Activated naive CD8-positive, alpha-beta T cell treated with anti-CD3 and anti-CD28 coated beads, Interleukin-2, amount 10 ng/mL, durations not matched to agents 7 days and 5 days (primary cell): ENCODE measurements around the gene GNB3. TPM values are rescaled to one million over a fixed set of nuclear protein-coding genes. Genes with fewer than 3 reads are reported as not detected.

Source experiments
- ATAC-seq: fragments of 150-1000 bp; cut with Tn5 transposase; one replicate; pipeline ENCODE4 v1.10.0; 2021; ENCODE audit warnings: low read depth, moderate library complexity
- POLR2A ChIA-PET: fragments of 350-600 bp; sonication (Branson Sonifier 250); formaldehyde crosslinking; loops from one replicate; lab custom pipeline; 2021; ENCODE audit warnings: antibody characterized with exemption; lab: Charles Lee
- DNase-seq: peaks from one replicate; pipeline ENCODE4 v3.0.0; 2021
- H3K27ac Mint-ChIP-seq: one replicate; pipeline ENCODE4 v1.8.0; 2022; ENCODE audit warnings: mild to moderate bottlenecking, mixed read lengths
- H3K27me3 Mint-ChIP-seq: one replicate; pipeline ENCODE4 v1.8.0; 2022; ENCODE audit warnings: mild to moderate bottlenecking, moderate library complexity, mixed read lengths
- H3K36me3 Mint-ChIP-seq: one replicate; pipeline ENCODE4 v1.8.0; 2021; ENCODE audit warnings: mild to moderate bottlenecking, mixed read lengths
- H3K4me1 Mint-ChIP-seq: one replicate; pipeline ENCODE4 v1.8.0; 2021; ENCODE audit warnings: mixed read lengths
- H3K4me3 Mint-ChIP-seq: one replicate; pipeline ENCODE4 v1.8.0; 2022; ENCODE audit warnings: mild to moderate bottlenecking, moderate library complexity, mixed read lengths
- H3K9me3 Mint-ChIP-seq: one replicate; pipeline ENCODE4 v1.8.0; 2021; ENCODE audit warnings: mixed read lengths
- total RNA-seq, 2 experiments: library from RNA; stranded (reverse); gene quantifications; one replicate each; pipeline ENCODE4 v1.2.3, GENCODE V29; 2021

The GNB3 gene
- 1 to 10 TPM; 2.6 to 3.1 TPM for total RNA-seq

- no peaks in the 10 kb centered on the region for H3K27me3 Mint-ChIP-seq
- H3K27ac Mint-ChIP-seq: no peak within 1 kb of the TSS
- no peak for DNase-seq
- POLR2A ChIA-PET: interaction anchor here (0.6 to 3.6 kb wide), 3 partner anchors 11 to 103 kb away, joined by 3 to 20 read pairs (median 3); partner anchors contain the start of genes C12orf57, CDCA3, RNU7-1 and TPI1
- H3K4me3 Mint-ChIP-seq: no peak within 1 kb of the TSS
- no peaks in the 10 kb centered on the region for H3K9me3 Mint-ChIP-seq
- peaks cover 2% of the 10 kb centered on the region for H3K36me3 Mint-ChIP-seq
- no peaks in the 10 kb centered on the region for H3K4me1 Mint-ChIP-seq
- no peak for ATAC-seq
These were observed at the start of gene GNB3 for GRCh38 chr12:6840761-6841515. Gene GNB3 (plus strand): TSS chr12:6840925. CDS start chr12:6841288, 363 bp downstream.

DNA sequence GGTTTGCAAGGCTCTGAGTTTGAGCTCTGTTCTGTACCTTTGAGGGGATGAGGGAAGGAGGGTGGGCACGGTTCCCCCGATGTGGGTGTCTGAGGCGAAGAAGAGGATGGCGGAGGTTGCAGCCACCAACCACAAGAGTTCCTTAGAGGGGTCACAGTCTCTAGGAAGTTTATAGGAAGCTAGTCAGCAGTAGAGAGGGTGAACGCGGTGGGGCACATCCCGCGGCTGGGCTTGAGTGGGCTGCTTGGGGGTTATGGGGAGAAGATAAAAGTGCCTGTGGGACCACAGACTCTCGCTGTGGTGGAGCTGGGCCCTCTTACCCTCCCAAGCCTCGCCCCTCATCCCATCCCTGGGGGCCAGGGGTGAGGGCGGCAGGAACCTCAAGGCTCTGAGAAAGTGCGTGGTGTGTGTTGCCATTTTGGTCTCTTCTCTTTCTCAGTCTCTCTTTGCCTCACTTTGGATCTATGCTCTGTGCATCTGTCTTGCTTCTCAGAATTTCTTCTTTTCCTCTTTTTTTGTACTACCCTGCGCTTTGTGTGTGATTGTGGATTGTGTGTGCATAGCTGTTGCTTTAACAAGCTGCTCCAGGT, 48.7 kb upstream of the GNB3 start:
- H3K27me3 Mint-ChIP-seq: peaks cover 37% of the 10 kb centered on the region
- no peaks in the 10 kb centered on the region for H3K36me3 Mint-ChIP-seq
- H3K4me3 Mint-ChIP-seq: peak overlapping the region; percentile 58
- H3K4me1 Mint-ChIP-seq: peaks cover 30% of the 10 kb centered on the region
- ATAC-seq: peak; percentile 5
- H3K9me3 Mint-ChIP-seq: no peaks in the 10 kb centered on the region
- H3K27ac Mint-ChIP-seq: peak overlapping the region; percentile 30
- DNase-seq: no peak
- POLR2A ChIA-PET: interaction anchor here (0.8 to 2.3 kb wide), 6 partner anchors 17 to 103 kb away, joined by 3 to 11 read pairs (median 4); partner anchors contain the start of genes COPS7A, MLF2, USP5 and ZNF384

DNA sequence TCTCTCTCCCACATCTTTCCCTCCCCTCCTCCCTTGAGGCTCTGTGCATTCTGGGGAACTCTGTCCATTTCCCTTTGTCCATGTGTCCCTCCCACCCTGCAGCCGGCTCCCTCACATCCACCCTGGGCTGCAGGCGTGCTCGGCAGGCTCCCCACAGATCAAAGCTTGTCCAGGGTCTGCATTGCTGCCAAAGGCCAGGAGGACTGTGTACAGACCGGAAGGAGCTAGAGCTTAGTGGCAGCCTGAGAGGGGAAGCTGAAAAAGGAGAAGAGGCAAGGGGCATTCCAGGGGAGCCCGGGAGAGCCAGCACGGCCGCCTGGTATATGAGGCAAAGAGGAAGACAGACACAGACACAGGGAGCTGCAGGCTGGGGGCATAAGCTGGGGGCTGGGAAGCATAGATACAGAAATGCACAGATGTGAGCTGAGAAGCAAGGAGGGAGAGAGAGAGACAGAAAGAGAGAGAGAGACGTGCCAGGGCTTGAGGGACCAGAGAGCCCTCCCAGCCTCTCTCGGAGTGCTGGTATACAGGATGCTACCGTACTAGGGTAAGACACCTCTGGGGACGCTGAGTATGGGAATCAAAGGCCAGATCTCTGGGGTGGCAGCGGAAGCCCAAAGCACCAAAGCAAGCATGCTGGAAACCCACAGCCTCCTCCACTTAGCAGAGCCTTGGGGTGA, 48.1 kb upstream of the GNB3 start:
- Mint-ChIP-seq H3K9me3 (no peaks in the 10 kb centered on the region), H3K4me1 (peaks cover 28% of the 10 kb centered on the region), H3K4me3 (peak overlapping the region; percentile 58), H3K36me3 (no peaks in the 10 kb centered on the region), H3K27me3 (peaks cover 41% of the 10 kb centered on the region), H3K27ac (peak overlapping the region; percentile 44)
- ATAC-seq (peak; percentile 94), DNase-seq (peak; percentile 57)
- POLR2A ChIA-PET: interaction anchor here (0.5 to 2.3 kb wide), 7 partner anchors 18 to 151 kb away, joined by 3 to 11 read pairs (median 4); partner anchors contain the start of genes C12orf57, COPS7A, MLF2 and RNU7-1

- no peaks in the 10 kb centered on the region for H3K9me3 Mint-ChIP-seq
- DNase-seq (no peak), ATAC-seq (no peak)
- POLR2A ChIA-PET: no interaction called here
- H3K36me3 Mint-ChIP-seq: no peaks in the 10 kb centered on the region
- peaks cover 45% of the 10 kb centered on the region for H3K27me3 Mint-ChIP-seq
- H3K27ac Mint-ChIP-seq: no peak overlapping the region
- H3K4me3 Mint-ChIP-seq: no peak overlapping the region
- peaks cover 22% of the 10 kb centered on the region for H3K4me1 Mint-ChIP-seq
These were observed 45.6 kb upstream of the GNB3 start for GRCh38 chr12:6795088-6795487.

DNA sequence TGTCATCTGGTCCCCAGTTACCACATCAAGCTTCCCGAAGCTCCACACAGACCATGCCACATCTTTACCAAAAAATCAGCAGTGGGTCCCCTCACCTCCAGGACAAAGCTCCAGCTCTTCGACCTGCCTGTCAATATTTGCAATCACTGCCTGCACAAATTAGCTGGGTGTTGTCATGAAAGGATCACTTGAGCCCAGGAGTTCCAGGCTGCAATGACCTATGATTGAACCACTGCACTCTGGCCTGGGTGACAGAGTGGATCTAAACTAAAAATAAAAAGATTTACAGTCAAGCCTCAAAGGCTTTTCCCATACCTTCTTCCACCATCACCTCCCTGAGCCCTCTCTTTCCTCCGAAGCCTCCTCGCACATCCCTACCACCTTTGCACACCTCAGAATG, 44.1 kb upstream of the GNB3 start:
- Mint-ChIP-seq H3K4me3 (no peak overlapping the region), H3K36me3 (no peaks in the 10 kb centered on the region), H3K27ac (no peak overlapping the region), H3K4me1 (peaks cover 22% of the 10 kb centered on the region), H3K27me3 (peaks cover 45% of the 10 kb centered on the region), H3K9me3 (no peaks in the 10 kb centered on the region)
- ATAC-seq (no peak), DNase-seq (no peak)
- POLR2A ChIA-PET: no interaction called here

- no peaks in the 10 kb centered on the region for H3K9me3 Mint-ChIP-seq
- H3K36me3 Mint-ChIP-seq: no peaks in the 10 kb centered on the region
- H3K27ac Mint-ChIP-seq: no peak overlapping the region
- no peak for ATAC-seq
- peaks cover 3% of the 10 kb centered on the region for H3K4me1 Mint-ChIP-seq
- no peak overlapping the region for H3K4me3 Mint-ChIP-seq
- POLR2A ChIA-PET: no interaction called here
- no peak for DNase-seq
- H3K27me3 Mint-ChIP-seq: peaks cover 41% of the 10 kb centered on the region
These were observed 41.6 kb upstream of the GNB3 start for GRCh38 chr12:6799147-6799546.

DNA sequence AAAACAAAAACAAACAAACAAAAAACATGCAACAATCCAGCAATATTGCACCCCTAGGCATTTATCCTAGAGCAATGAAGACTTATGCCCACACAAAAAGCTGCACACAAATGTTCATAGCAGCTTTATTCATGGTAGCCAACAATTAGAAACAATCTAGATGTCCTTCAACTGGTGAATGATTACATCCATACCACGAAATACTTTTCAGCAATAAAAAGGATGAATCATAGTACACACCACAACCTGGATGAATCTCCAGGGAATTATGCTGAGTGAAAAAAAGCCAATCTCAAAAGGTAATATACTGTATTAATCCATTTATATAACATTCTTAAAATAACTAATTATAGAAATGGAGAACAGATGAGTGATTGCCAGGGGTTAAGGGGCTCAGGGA, 33.6 kb upstream of the GNB3 start:
- Mint-ChIP-seq H3K9me3 (no peaks in the 10 kb centered on the region), H3K36me3 (no peaks in the 10 kb centered on the region), H3K27me3 (peaks cover 29% of the 10 kb centered on the region), H3K4me3 (no peak overlapping the region), H3K27ac (no peak overlapping the region), H3K4me1 (no peaks in the 10 kb centered on the region)
- ATAC-seq (no peak), DNase-seq (no peak)
- POLR2A ChIA-PET: interaction anchor here (0.7 kb wide), 1 partner anchor 53 kb away, joined by 8 read pairs; no protein-coding TSS in a partner anchor

GRCh38 chr12:6809056-6809455, 31.7 kb upstream of the GNB3 start:
- Mint-ChIP-seq H3K4me3 (no peak overlapping the region), H3K4me1 (no peaks in the 10 kb centered on the region), H3K27ac (no peak overlapping the region), H3K36me3 (no peaks in the 10 kb centered on the region), H3K27me3 (peaks cover 38% of the 10 kb centered on the region), H3K9me3 (no peaks in the 10 kb centered on the region)
- ATAC-seq: no peak
- POLR2A ChIA-PET: interaction anchor here (1.2 kb wide), 1 partner anchor 16 kb away, joined by 3 read pairs; no protein-coding TSS in a partner anchor
- DNase-seq: no peak

DNA sequence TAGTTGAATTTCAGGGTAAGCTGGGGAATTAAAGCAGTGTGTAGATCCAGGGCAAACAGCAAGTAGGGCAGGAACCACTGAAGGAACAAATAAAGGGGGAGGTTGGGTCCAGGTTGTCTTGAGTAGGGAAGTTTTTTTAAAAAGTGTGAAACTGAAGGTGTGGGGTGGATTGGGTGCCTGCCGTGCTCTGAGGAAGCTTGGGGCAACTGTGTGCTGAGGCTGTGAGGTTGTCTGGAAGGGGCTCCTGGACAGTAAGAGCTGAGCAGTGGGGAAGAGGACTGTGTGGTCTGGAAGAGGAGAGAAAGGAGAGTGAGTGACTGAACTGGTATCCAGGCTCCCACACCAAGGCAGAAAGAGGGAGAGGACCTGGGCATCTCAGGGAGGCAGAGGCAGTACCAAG, 30.0 kb upstream of the GNB3 start:
- H3K36me3 Mint-ChIP-seq: no peaks in the 10 kb centered on the region
- no peak overlapping the region for H3K4me3 Mint-ChIP-seq
- no peak for DNase-seq
- peaks cover 37% of the 10 kb centered on the region for H3K27me3 Mint-ChIP-seq
- no peak for ATAC-seq
- no peak overlapping the region for H3K27ac Mint-ChIP-seq
- H3K9me3 Mint-ChIP-seq: no peaks in the 10 kb centered on the region
- no peaks in the 10 kb centered on the region for H3K4me1 Mint-ChIP-seq
- POLR2A ChIA-PET: interaction anchor here (0.6 to 0.7 kb wide), 2 partner anchors 65 to 246 kb away, joined by 3 read pairs; no protein-coding TSS in a partner anchor

GRCh38 chr12:6813363-6813762, 27.4 kb upstream of the GNB3 start:
- Mint-ChIP-seq H3K4me3 (no peak overlapping the region), H3K9me3 (no peaks in the 10 kb centered on the region), H3K27me3 (peaks cover 33% of the 10 kb centered on the region), H3K4me1 (no peaks in the 10 kb centered on the region), H3K36me3 (no peaks in the 10 kb centered on the region), H3K27ac (no peak overlapping the region)
- no peak for ATAC-seq
- POLR2A ChIA-PET: interaction anchor here (0.7 kb wide), 2 partner anchors 128 to 181 kb away, joined by 6 to 7 read pairs; no protein-coding TSS in a partner anchor
- DNase-seq: no peak

DNA sequence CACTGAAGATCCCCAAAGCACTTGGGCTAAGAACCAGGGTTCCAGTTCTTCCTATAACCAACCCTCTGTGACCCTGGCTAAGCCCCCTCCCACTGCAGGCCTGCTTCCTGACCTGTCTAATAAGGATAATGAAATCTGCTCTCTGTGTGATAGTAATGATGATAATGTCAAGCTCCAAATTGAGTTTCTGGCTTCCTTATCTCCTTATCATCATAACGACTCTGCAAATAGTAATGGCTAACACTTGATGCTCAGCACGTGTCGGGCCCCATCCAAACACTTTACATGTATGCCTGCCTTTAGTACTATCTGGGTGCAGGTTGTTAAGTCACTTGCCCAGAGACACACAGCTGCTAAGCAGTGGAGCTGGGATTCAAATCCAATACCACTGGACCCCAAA, 24.1 kb upstream of the GNB3 start:
- H3K4me1 Mint-ChIP-seq: peaks cover 7% of the 10 kb centered on the region
- H3K36me3 Mint-ChIP-seq: no peaks in the 10 kb centered on the region
- peaks cover 31% of the 10 kb centered on the region for H3K27me3 Mint-ChIP-seq
- no peak overlapping the region for H3K27ac Mint-ChIP-seq
- no peak for DNase-seq
- no peaks in the 10 kb centered on the region for H3K9me3 Mint-ChIP-seq
- no peak overlapping the region for H3K4me3 Mint-ChIP-seq
- POLR2A ChIA-PET: interaction anchor here (0.6 kb wide), 1 partner anchor 38 kb away, joined by 3 read pairs; no protein-coding TSS in a partner anchor
- no peak for ATAC-seq

GRCh38 chr12:6817098-6817497, 23.6 kb upstream of the GNB3 start:
- POLR2A ChIA-PET: no interaction called here
- peaks cover 10% of the 10 kb centered on the region for H3K4me1 Mint-ChIP-seq
- H3K27ac Mint-ChIP-seq: no peak overlapping the region
- H3K27me3 Mint-ChIP-seq: peaks cover 33% of the 10 kb centered on the region
- H3K9me3 Mint-ChIP-seq: no peaks in the 10 kb centered on the region
- no peaks in the 10 kb centered on the region for H3K36me3 Mint-ChIP-seq
- ATAC-seq: no peak
- no peak overlapping the region for H3K4me3 Mint-ChIP-seq
- DNase-seq: no peak

DNA sequence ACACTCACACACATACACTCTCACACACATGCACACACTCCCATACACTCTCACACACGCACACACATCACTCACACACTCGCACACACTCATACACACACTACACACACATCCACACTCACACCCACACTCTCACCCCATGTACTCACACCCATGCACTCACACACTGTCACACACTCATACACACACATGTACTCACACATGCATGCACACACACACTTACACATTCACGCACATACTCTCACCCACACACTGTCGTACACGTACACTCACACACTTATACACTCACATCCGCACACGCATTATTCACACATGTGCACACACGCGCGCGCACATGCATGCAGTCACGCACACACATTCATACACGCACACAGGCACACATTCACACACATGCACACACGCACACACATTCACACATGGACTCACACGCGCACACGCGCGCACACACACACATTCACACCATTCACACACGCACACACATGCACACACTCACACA, 23.0 kb upstream of the GNB3 start:
- DNase-seq: no peak
- H3K36me3 Mint-ChIP-seq: no peaks in the 10 kb centered on the region
- POLR2A ChIA-PET: no interaction called here
- no peak overlapping the region for H3K4me3 Mint-ChIP-seq
- peaks cover 10% of the 10 kb centered on the region for H3K4me1 Mint-ChIP-seq
- no peak for ATAC-seq
- H3K9me3 Mint-ChIP-seq: no peaks in the 10 kb centered on the region
- H3K27me3 Mint-ChIP-seq: peaks cover 37% of the 10 kb centered on the region
- H3K27ac Mint-ChIP-seq: peak overlapping the region; percentile 0
